ENCODE data around the gene RCBTB1. TPM values are rescaled to one million over a fixed set of nuclear protein-coding genes. Genes with fewer than 3 reads are reported as not detected.

Gene RCBTB1
- 34.4 and 54.2 TPM in 2 replicates for total RNA-seq (ENCODE audit: low replicate concordance)

DNA sequence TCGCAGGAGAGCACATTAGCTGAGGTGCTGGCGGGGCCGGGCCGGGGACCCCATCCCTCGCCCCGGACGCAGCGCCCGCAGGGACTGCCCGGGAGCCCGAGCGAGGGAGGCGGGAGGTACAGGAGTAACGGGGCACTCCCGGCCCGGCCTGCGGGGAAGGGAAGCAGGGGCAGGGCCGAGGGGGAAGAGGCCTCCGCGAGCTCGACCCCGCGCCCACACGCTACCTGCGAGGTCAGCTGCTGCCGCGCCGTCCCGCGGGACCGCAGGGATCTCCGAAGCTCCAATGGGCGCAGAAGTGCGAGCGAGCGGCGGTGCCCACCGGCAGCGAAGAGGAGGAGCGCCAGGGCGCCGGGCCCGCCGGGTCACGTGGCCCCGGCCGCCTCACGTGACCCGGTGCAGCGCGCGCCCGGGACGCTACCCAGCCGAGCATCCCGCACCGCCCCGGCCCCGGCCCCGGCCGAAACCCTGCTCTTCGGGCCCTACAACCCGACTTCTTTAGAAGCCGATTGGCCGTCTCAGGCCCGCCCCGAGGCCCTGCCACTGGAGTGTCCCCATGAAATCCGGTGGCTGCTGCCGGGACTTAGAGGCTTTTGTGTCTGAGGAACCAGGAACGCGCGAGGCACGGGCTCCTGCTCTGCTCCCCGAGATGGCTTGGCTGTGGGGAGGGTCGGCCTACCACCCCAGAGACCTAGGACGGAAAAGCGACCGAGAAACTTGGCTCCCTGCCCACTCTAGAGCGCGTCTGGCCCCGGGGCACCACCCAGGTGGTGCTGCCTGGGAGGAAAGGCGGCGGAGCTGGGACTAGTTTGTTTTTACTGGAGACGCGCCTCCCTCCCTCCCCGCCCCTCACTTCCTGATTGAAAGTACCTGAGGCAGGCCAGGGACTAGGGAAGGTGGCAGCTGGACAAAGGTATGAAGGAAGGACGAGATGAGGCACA lies at the start of gene RCBTB1:
Gene RCBTB1 (minus strand): TSS at position 339 of the 938 bp plus-strand sequence. CDS start 18,279 bp downstream, outside the sequence.
- Histone ChIP-seq H3K9ac (peak within 1 kb of the TSS; percentile 79), H3F3A (ENCODE audit: low read depth) (peaks cover 11% of the 10 kb centered on the region), H4K20me1 (ENCODE audit: low read depth) (no peaks in the 10 kb centered on the region), H3K27me3 (peaks cover 4% of the 10 kb centered on the region), H3K4me1 (peaks cover 16% of the 10 kb centered on the region), H3K27ac (peak within 1 kb of the TSS; percentile 91), H2AFZ (replicated peaks) (peak within 1 kb of the TSS; percentile 99), H3K4me3 (peak within 1 kb of the TSS; percentile 88), H3K9me3 (ENCODE audit: low read depth) (no peaks in the 10 kb centered on the region), H3K4me2 (peak within 1 kb of the TSS; percentile 96), H3K36me3 (no peaks in the 10 kb centered on the region), H3K79me2 (ENCODE audit: low read depth) (peaks cover 29% of the 10 kb centered on the region)
- Mint-ChIP-seq H3K36me3 (peaks cover 6% of the 10 kb centered on the region), H3K4me3 (peak within 1 kb of the TSS; percentile 92), H3K4me1 (peaks cover 11% of the 10 kb centered on the region), H3K27me3 (ENCODE audit: insufficient read depth, low read depth) (peaks cover 5% of the 10 kb centered on the region), H3K27ac (peak within 1 kb of the TSS; percentile 91), H3K9me3 (no peaks in the 10 kb centered on the region)
- TF ChIP-seq, protein P1, sequence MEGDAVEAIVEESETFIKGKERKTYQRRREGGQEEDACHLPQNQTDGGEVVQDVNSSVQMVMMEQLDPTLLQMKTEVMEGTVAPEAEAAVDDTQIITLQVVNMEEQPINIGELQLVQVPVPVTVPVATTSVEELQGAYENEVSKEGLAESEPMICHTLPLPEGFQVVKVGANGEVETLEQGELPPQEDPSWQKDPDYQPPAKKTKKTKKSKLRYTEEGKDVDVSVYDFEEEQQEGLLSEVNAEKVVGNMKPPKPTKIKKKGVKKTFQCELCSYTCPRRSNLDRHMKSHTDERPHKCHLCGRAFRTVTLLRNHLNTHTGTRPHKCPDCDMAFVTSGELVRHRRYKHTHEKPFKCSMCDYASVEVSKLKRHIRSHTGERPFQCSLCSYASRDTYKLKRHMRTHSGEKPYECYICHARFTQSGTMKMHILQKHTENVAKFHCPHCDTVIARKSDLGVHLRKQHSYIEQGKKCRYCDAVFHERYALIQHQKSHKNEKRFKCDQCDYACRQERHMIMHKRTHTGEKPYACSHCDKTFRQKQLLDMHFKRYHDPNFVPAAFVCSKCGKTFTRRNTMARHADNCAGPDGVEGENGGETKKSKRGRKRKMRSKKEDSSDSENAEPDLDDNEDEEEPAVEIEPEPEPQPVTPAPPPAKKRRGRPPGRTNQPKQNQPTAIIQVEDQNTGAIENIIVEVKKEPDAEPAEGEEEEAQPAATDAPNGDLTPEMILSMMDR (IDR thresholded peaks at IDR 0.05): no peak
- TF ChIP-seq EZH2phosphoT487 (IDR thresholded peaks at IDR 0.05) (peak; percentile 33), EZH2 (IDR thresholded peaks at IDR 0.05) (peak; percentile 65)
- DNase-seq (ENCODE audit: low spot score): peak; percentile 91

DNA sequence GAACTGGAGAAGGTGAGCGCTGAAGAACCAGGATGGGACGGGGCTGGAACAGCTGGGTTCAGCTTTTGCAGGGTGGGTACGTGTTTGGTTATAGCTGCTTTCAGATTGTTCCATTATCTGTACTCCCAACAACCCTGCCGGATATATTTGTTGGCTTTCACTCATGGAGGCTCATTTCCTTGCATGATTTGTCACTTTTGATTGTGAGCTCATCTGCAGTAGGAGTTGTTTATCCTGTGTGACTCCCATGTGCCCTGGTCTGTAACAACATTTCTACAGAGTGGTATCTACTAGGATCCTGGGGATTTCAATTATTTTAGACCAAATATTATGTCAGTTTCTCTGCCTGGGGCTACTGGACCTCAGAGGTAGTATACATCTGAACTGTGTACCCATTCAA lies 48.4 kb upstream of the RCBTB1 start:
- Mint-ChIP-seq H3K4me1 (peaks cover 9% of the 10 kb centered on the region), H3K9me3 (no peaks in the 10 kb centered on the region), H3K27me3 (ENCODE audit: insufficient read depth, low read depth) (no peaks in the 10 kb centered on the region), H3K36me3 (no peaks in the 10 kb centered on the region), H3K4me3 (no peak overlapping the region), H3K27ac (no peak overlapping the region)
- H3K9me3 ChIP-seq (ENCODE audit: low read depth): no peaks in the 10 kb centered on the region
- H3F3A ChIP-seq (ENCODE audit: low read depth): no peaks in the 10 kb centered on the region
- TF ChIP-seq, protein P1 (IDR thresholded peaks at IDR 0.05): no peak
- TF ChIP-seq EZH2phosphoT487 (IDR thresholded peaks at IDR 0.05): no peak
- TF ChIP-seq EZH2 (IDR thresholded peaks at IDR 0.05): no peak
- H2AFZ ChIP-seq (replicated peaks): no peak overlapping the region
- no peak overlapping the region for H3K4me2 ChIP-seq
- no peak overlapping the region for H3K9ac ChIP-seq
- H4K20me1 ChIP-seq (ENCODE audit: low read depth): no peaks in the 10 kb centered on the region
- no peak for DNase-seq (ENCODE audit: low spot score)
- no peak overlapping the region for H3K4me3 ChIP-seq
- peaks cover 11% of the 10 kb centered on the region for H3K4me1 ChIP-seq
- no peaks in the 10 kb centered on the region for H3K27me3 ChIP-seq
- no peaks in the 10 kb centered on the region for H3K36me3 ChIP-seq
- no peak overlapping the region for H3K27ac ChIP-seq
- no peaks in the 10 kb centered on the region for H3K79me2 ChIP-seq (ENCODE audit: low read depth)

DNA sequence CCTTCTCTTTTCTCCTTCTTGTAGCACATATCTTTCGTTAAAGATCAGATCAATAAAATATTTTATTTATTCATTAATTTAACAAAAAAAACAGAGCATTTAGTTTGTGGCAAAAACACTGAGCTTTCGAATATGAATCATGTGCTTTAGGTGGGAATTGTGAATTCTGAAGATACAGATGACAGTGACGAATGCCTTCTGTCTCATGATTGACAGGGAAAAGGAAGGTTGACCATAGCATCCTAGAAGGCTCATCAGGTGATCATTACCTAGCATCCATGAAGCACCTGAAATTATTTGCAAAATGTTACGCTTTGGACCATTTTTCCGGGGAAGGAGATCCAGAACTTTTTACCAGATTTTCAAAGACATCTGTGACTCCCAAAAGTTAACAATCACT lies 46.8 kb upstream of the RCBTB1 start:
- no peaks in the 10 kb centered on the region for H3K9me3 Mint-ChIP-seq
- no peak overlapping the region for H3K4me3 Mint-ChIP-seq
- no peak overlapping the region for H3K27ac ChIP-seq
- peaks cover 16% of the 10 kb centered on the region for H3K4me1 ChIP-seq
- H3K4me3 ChIP-seq: no peak overlapping the region
- H3K36me3 Mint-ChIP-seq: no peaks in the 10 kb centered on the region
- no peaks in the 10 kb centered on the region for H3K9me3 ChIP-seq (ENCODE audit: low read depth)
- H4K20me1 ChIP-seq (ENCODE audit: low read depth): no peaks in the 10 kb centered on the region
- no peak overlapping the region for H3K4me2 ChIP-seq
- H3K27me3 Mint-ChIP-seq (ENCODE audit: insufficient read depth, low read depth): peaks cover 4% of the 10 kb centered on the region
- TF ChIP-seq, protein P1 (IDR thresholded peaks at IDR 0.05): no peak
- TF ChIP-seq EZH2phosphoT487 (IDR thresholded peaks at IDR 0.05) (no peak), EZH2 (IDR thresholded peaks at IDR 0.05) (no peak)
- no peaks in the 10 kb centered on the region for H3F3A ChIP-seq (ENCODE audit: low read depth)
- H2AFZ ChIP-seq (replicated peaks): no peak overlapping the region
- no peaks in the 10 kb centered on the region for H3K27me3 ChIP-seq
- H3K79me2 ChIP-seq (ENCODE audit: low read depth): no peaks in the 10 kb centered on the region
- no peak overlapping the region for H3K9ac ChIP-seq
- H3K36me3 ChIP-seq: no peaks in the 10 kb centered on the region
- H3K27ac Mint-ChIP-seq: no peak overlapping the region
- DNase-seq (ENCODE audit: low spot score): no peak
- peaks cover 12% of the 10 kb centered on the region for H3K4me1 Mint-ChIP-seq

Data from neural progenitor cell (in vitro differentiated cells).